Putamen (tissue), 1 donor: ENCODE data around the gene TCEANC2.

ENCODE experiments used
- DNase-seq: peaks from one replicate; pipeline ENCODE4 v3.0.0-alpha.2; 2016; ENCODE audit warnings: low spot score

TCEANC2 gene

GRCh38 chr1:54114001-54114400 lies 60.6 kb downstream of the TCEANC2 start:
- no peak for DNase-seq

- no peak for DNase-seq
These were observed 61.5 kb downstream of the TCEANC2 start for GRCh38 chr1:54114955-54115354.

- no peak for DNase-seq
These were observed 62.1 kb downstream of the TCEANC2 start for GRCh38 chr1:54115520-54115919.

GRCh38 chr1:54117815-54118563 lies 64.6 kb downstream of the TCEANC2 start:
- peak; percentile 17 for DNase-seq

GRCh38 chr1:54118704-54119103 lies 65.3 kb downstream of the TCEANC2 start:
- no peak for DNase-seq

- DNase-seq: no peak
These were observed 66.8 kb downstream of the TCEANC2 start for GRCh38 chr1:54120018-54120697.

GRCh38 chr1:54120698-54121481 lies 67.5 kb downstream of the TCEANC2 start:
- no peak for DNase-seq

- peak; percentile 47 for DNase-seq
These were observed 68.2 kb downstream of the TCEANC2 start for GRCh38 chr1:54121482-54122134.

GRCh38 chr1:54122135-54122751 lies 68.8 kb downstream of the TCEANC2 start:
- DNase-seq: no peak

GRCh38 chr1:54122992-54123391 lies 69.6 kb downstream of the TCEANC2 start:
- DNase-seq: no peak

- no peak for DNase-seq
These were observed 71.1 kb downstream of the TCEANC2 start for GRCh38 chr1:54124472-54124871.

GRCh38 chr1:54124906-54125305 lies 71.5 kb downstream of the TCEANC2 start:
- no peak for DNase-seq

GRCh38 chr1:54125386-54126070 lies 72.1 kb downstream of the TCEANC2 start:
- DNase-seq: no peak

- DNase-seq: no peak
These were observed 72.9 kb downstream of the TCEANC2 start for GRCh38 chr1:54126271-54126815.

GRCh38 chr1:54127594-54128300 lies 74.3 kb downstream of the TCEANC2 start:
- DNase-seq: no peak

GRCh38 chr1:54129858-54130257 lies 76.5 kb downstream of the TCEANC2 start:
- no peak for DNase-seq

- no peak for DNase-seq
These were observed 78.0 kb downstream of the TCEANC2 start for GRCh38 chr1:54131419-54131818.

- no peak for DNase-seq
These were observed 79.1 kb downstream of the TCEANC2 start for GRCh38 chr1:54132495-54132894.

- DNase-seq: no peak
These were observed 80.9 kb downstream of the TCEANC2 start for GRCh38 chr1:54134295-54134694.

GRCh38 chr1:54135436-54136120 lies 82.2 kb downstream of the TCEANC2 start:
- no peak for DNase-seq
